Germinal center (tissue), 1 donor: ENCODE results near the gene TPI1.

Source experiments
- DNase-seq: peaks from one replicate; pipeline ENCODE4 v3.0.0; 2012; ENCODE audit warnings: mixed read lengths, low spot score

The TPI1 gene

DNA sequence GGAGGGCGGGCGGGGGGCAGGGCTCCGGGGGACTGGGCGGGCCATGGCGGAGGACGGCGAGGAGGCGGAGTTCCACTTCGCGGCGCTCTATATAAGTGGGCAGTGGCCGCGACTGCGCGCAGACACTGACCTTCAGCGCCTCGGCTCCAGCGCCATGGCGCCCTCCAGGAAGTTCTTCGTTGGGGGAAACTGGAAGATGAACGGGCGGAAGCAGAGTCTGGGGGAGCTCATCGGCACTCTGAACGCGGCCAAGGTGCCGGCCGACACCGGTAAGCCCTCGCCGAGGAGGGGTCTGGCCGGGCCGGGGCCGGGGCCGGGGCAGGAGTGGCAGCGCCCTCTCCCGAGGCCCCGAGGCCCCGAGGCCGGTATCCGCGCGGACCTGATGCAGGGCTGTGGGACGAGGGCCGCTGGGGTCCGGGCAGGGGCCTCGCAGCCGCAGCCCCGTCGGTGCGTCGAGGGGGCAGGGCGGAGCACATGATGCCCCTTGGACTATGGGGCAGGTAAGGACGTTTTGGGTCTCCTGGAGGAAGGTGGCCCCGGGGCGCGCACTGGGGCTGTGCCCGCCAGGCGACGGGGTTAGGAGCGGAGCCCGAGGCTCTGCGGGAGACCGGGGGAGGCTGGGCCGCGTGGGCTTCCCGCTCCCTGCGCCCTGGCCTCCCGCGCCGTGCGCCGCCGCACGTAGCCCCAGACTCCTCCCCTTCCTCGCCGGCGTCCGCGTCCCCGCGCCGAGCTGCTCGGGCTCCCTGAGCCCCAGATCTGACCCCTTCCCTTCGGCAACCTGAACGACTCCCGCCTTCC is at the start of gene TPI1:
TSS of gene TPI1 (plus strand) at position 119 of the 798 bp plus-strand sequence. CDS start at position 155, 36 bp downstream.
- peak; percentile 87 for DNase-seq

DNA sequence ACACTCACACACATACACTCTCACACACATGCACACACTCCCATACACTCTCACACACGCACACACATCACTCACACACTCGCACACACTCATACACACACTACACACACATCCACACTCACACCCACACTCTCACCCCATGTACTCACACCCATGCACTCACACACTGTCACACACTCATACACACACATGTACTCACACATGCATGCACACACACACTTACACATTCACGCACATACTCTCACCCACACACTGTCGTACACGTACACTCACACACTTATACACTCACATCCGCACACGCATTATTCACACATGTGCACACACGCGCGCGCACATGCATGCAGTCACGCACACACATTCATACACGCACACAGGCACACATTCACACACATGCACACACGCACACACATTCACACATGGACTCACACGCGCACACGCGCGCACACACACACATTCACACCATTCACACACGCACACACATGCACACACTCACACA is 49.6 kb upstream of the TPI1 start:
- no peak for DNase-seq

DNA sequence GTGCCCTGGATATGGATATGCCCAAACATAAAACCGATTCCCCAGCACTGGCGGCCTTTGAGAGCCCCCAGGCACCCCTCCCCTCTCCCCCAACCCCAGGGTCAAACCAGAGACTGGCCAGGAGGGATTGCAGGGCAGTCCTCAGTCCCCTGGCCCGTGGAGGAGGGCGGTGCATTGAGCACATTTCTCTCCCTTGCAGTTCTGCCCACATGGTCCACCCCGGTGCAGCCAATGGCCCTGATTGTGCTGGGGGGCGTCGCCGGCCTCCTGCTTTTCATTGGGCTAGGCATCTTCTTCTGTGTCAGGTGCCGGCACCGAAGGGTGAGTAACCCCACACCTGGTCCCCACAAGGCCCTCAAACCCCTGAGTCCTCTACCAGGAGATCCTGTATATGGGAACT is 49.1 kb upstream of the TPI1 start:
- no peak for DNase-seq

DNA sequence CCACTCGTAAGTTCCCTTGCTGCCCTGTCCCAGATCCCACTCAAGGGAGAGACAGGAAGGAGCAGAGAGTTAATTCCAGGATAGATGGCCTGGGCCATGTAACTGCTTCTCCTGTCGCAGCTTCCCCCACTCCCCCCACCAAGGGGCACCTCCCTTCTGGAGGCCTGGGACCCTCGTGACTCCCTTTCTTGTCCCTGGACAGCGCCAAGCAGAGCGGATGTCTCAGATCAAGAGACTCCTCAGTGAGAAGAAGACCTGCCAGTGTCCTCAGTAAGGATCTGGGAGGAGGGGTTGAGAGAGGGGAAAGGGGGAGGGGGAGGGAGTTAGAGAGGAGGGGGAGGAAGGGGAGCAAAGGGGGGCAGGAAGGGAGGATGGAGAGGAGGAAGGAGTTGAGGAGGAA is 48.7 kb upstream of the TPI1 start:
- no peak for DNase-seq

DNA sequence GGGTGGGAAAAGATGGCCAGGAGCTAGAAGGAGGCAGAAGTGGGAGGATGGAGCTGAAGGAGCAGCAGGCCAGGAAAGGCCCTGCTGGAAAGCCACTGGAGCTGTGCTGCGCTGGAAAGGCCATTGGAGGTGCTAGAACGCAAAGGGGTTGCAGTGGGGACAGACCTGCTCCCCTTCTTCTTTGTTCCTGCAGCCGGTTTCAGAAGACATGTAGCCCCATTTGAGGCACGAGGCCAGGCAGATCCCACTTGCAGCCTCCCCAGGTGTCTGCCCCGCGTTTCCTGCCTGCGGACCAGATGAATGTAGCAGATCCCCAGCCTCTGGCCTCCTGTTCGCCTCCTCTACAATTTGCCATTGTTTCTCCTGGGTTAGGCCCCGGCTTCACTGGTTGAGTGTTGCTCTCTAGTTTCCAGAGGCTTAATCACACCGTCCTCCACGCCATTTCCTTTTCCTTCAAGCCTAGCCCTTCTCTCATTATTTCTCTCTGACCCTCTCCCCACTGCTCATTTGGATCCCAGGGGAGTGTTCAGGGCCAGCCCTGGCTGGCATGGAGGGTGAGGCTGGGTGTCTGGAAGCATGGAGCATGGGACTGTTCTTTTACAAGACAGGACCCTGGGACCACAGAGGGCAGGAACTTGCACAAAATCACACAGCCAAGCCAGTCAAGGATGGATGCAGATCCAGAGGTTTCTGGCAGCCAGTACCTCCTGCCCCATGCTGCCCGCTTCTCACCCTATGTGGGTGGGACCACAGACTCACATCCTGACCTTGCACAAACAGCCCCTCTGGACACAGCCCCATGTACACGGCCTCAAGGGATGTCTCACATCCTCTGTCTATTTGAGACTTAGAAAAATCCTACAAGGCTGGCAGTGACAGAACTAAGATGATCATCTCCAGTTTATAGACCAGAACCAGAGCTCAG is 48.0 kb upstream of the TPI1 start:
- no peak for DNase-seq

DNA sequence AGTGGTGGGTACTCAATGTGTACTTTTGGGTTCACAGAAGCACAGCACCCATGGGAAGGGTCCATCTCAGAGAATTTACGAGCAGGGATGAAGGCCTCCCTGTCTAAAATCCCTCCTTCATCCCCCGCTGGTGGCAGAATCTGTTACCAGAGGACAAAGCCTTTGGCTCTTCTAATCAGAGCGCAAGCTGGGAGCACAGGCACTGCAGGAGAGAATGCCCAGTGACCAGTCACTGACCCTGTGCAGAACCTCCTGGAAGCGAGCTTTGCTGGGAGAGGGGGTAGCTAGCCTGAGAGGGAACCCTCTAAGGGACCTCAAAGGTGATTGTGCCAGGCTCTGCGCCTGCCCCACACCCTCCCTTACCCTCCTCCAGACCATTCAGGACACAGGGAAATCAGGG is 47.2 kb upstream of the TPI1 start:
- DNase-seq: no peak

DNA sequence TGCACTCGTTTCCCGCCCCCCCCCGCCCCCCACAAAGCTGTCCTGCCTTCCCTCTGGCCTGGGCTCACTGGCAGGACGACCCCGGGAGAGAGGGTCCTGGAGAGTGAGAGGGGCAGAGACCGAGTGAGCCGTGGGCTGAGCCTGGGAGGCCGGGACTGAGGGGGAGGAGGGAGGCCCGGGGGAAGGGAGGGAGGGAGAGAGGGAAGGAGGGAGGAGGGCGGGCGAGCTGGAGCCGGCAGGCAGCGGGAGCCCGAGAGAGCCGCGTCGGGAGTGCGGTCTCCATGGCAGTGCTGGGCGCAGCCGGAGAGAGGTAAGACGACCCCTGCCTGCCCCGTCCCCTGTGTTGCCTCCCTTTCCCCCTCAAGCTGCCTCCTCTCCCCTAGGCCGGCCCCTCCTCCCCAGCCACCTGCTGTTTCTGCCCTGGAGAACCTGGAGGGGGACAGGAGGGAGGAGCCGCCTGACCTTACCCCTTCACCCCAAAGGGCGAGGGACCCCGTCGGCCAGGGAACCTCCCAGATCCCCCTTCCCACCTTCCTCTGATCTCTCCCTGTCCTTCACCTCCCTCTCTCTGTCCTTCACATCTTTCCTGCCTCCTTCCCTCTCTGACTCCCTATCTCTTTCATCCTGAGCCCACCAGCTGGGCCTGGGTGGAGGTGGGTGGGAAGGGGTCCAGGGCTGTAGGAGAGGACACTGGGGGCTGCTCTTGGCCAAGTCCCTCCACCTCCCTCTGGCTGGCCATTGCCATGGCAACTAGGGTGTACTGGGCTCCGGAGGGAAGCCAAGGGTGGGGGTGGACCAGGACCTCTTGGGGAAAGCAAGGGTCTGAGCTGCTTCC is 45.5 kb upstream of the TPI1 start, which contains the start of gene GPR162:
TSS of gene GPR162 (plus strand) at position 231 of the 835 bp plus-strand sequence. CDS start 2,078 bp downstream, outside the sequence.
- DNase-seq: no peak

DNA sequence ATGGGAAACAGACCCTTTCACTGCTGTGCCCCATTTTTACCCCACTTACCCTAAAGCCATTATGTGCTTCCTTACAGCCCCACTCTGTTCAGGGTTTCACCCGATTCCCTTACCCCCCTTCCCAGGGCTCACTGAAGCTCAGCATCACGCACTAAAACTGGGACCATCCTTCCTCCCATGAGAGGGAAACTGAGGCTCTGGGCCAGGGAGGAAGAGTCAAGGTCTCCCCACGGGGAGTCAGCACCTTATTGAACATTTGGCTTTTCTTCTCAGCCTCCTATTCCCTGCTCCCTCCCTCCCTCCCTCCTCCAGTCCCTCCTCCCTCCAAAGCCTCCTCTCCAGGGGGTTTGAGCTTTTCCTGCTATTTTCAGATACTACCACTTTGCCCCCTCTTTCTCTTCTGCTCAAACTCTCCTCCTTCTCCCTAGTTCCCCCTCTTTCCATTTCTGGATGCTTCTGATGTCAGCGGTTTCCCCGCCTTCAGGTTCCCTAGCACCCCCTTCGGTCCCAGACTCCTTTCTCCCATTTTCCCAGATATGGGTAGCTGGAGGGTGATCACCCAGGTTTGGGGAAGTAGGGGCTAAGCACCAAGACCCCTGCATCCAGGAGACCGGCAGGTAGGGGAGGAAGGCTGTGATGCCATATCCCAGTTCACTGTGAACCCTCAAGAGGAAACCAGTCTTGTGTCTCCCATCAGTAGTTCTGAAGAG is 44.8 kb upstream of the TPI1 start:
- no peak for DNase-seq

DNA sequence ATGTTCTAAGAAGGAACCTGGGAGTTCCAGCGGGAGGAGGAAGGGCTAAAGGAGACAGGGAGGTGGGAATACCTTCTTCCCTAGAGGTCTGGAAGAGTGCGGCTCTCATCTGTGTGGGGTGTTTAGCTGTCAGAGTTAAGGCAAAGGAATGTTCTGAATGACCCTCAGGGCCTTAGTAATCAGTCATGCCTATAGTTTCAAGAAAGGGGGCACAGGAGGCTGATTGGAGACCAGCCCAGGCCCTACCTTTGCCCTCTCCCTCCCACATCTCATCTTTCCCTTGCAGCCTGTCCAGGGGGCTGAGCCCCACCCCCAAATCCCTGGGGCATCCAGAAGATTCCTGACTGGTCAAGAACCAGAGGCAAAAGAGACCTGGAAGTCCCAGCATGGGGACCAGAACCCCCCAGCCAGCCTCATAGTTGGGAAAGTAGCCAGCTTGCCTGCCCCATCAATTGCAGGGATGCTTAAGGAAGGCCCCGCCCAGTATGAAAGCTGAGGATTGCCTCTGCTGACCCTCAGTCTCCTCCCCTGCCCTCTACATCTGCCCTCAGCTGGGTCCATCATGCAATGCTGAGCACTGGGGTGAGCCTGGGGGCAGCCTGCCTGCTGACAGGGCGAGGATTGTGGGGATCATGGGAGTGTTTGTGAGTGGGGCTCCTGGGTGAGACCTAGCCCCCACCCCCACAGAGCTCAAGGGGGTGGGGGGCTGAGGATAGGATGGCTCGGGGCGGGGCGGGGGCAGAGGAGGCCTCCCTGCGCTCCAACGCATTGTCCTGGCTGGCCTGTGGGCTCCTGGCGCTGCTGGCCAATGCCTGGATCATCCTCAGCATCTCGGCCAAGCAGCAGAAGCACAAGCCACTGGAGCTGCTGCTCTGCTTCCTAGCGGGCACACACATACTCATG is 43.9 kb upstream of the TPI1 start:
- no peak for DNase-seq

DNA sequence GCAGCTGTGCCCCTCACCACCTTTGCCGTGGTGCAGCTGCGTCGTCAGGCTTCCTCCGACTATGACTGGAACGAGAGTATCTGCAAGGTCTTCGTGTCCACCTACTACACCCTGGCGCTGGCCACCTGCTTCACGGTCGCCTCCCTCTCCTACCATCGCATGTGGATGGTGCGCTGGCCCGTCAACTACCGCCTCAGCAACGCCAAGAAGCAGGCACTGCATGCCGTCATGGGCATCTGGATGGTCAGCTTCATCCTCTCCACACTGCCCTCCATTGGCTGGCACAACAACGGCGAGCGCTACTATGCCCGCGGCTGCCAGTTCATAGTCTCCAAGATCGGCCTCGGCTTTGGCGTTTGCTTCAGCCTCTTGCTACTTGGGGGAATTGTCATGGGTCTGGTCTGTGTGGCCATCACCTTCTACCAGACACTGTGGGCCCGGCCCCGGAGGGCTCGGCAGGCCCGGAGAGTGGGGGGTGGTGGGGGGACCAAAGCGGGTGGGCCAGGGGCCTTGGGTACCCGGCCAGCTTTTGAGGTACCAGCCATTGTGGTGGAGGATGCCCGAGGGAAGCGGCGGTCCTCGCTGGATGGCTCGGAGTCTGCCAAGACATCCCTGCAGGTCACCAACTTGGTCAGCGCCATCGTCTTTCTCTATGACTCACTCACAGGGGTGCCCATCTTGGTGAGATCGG is 43.1 kb upstream of the TPI1 start:
- DNase-seq: no peak

DNA sequence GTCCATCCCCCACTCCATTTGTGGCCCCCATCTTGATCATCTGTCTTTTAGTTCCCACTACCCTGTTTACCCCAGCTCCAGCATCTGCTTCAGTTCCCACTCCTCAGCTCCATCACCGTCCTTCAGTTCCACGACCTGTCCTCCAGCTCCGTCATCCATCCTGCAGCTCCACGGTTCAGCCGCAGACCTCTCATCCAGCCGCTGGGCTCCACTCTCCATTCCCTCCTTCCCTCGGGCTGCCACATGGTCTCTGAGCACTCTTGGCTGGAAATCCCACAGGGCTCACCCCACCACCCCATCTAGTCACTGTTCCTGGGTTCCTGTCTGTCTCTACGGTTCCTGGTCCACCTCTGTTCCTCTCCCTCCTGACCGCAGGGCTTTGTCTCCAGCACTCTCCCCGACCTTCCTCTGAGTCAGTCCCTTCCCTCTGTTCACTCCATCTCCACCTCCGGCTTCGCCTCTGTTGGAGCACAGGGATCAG is 42.4 kb upstream of the TPI1 start:
- no peak for DNase-seq

DNA sequence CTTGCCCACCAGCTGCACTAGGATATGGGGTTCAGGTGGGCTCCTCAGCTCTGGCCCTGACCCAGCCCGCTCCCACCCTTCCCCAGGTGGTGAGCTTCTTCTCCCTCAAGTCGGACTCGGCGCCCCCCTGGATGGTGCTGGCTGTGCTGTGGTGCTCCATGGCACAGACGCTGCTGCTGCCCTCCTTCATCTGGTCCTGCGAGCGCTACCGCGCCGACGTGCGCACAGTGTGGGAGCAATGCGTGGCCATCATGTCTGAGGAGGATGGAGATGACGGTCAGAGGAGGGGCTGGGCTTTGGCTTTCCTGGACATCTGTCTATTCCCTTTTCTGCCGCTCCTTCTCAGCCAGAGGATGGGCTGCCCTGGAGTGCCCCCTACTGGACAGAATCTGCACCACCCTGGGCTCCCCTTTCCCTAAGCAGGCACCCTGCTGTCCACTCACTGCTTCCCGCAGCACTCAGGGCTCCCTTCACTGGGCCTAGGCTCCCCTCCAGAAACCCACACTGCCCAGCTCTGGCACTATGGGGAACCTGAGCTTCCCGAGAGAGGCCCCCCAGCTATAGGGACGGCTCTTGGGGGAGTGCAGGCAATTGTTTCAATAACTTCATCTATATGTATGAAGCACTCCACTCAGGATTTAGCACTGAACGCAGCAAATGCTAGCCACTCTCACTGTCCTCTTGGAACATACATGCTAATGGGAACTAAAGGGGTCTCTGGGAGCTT is 41.8 kb upstream of the TPI1 start:
- DNase-seq: peak; percentile 85

DNA sequence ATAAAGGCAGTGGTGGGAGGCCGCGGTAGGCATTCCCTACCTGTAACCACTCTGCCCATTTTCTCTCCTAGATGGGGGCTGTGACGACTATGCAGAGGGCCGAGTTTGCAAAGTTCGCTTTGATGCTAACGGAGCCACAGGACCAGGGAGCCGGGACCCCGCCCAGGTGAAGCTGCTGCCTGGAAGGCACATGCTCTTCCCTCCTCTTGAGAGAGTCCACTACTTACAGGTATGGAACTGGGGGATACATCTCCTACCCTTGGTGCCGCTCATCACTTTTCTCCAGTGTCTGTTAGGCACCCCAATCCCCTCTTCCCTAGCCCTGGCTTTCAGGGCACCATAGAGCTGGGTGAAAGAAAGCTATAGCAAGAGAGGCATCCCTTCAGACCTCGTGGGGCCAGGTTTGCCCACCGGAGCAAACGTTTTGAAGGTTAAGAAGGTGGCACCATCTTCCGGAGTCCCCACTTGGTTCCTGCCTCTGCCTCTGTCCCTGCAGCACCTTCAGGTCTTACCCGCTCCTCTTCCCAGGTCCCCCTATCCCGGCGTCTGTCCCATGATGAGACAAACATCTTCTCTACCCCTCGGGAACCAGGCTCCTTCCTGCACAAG is 41.1 kb upstream of the TPI1 start:
- no peak for DNase-seq

DNA sequence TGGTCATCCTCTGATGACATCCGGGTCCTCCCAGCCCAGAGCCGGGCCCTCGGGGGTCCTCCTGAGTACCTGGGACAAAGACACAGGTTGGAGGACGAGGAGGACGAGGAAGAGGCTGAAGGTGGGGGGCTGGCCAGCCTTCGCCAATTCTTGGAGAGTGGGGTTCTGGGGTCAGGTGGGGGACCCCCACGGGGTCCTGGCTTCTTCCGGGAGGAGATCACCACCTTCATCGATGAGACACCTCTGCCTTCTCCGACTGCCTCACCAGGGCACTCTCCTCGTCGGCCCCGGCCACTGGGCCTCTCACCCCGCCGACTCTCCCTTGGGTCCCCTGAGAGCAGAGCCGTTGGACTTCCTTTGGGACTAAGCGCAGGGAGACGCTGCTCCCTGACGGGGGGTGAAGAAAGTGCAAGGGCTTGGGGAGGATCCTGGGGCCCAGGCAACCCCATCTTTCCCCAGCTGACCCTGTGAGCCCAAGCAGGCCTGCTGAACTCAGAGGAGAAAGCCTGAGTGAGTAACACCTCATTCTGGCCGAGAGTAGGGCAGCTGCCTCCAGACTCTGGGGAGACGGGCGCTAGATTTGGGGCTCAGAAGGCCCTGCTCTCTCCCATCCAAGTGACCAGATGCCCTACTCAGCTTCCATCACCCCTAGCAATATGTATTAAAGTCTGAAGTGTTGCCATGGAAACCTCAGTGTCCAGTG is 40.4 kb upstream of the TPI1 start:
- DNase-seq: no peak

DNA sequence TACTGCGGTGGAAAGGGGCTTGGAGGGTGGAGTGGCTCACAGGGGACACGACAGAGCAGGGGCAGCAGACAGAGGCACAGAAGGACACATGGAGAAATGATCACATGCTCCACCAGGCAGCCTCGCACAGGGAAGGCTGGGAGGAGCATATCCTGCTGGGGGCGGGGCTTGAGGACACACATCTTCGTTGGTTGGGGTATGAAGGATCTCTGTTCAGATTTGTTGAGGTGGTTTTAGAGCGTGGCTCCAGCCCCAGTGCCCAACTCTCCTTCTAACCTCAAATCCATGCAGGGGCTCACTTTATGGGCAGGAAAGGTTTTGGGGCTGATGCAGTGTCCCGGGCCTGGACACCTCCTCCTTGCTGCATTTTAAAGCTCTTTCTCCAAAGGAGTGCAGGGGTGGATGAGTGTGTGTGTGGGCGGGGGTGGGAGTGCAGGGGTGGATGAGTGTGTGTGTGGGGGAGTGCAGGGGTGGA is 39.9 kb upstream of the TPI1 start:
- DNase-seq: peak; percentile 53

DNA sequence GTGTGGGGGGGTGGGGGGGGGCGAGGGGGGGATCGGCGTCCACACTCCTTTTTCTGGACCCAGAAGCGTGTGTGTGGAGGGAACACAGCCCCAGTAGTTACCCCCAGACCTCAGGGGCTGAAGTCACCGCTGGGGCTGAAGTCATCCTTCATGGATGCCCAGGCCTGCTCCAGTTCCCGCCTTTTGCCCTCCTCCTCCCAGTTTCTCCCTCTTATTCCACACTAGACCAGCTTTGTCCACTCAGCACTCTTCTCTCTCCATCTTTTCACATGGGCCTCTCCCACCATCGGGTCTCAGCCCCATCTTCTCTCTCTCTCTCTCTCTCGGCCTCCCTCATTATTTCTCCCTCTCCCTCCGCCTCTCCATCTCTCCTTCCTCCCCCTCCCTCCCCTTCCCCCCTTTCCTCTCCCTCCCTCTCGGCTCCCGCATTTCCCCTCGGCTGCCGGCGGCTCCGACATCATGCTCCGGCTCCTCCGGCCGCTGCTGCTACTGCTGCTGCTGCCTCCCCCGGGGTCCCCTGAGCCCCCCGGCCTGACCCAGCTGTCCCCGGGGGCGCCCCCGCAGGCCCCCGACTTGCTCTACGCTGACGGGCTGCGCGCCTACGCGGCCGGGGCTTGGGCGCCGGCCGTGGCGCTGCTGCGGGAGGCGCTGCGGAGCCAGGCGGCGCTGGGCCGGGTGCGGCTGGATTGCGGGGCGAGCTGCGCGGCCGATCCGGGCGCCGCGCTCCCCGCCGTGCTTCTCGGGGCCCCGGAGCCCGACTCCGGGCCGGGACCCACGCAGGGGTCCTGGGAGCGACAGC is 39.1 kb upstream of the TPI1 start, which contains the start of gene P3H3:
TSS of gene P3H3 (plus strand) at position 426 of the 799 bp plus-strand sequence. CDS start at position 460, 34 bp downstream.
- DNase-seq: no peak
